ENCODE measurements around the gene GANAB.

DNA sequence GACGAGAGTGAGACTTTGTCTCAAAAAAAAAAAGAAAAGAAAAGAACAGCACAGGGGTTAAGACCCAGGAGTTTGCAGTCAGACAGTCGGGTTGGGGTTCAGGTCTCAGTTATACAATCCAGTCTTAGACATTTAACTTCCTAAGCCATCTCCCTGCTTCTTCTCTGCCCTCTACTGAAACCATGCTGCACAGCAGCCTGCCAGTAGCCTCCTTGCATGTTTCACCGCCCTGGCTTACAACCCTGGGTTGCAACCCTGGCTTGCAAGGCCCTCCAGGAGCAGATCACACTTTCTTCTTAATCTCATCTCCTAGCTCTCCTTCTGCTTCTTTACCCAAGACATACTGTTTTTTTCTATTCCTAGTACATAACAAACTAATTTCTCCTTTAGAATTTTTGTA lies 18.7 kb downstream of the GANAB start:
- TF ChIP-seq, protein P1, sequence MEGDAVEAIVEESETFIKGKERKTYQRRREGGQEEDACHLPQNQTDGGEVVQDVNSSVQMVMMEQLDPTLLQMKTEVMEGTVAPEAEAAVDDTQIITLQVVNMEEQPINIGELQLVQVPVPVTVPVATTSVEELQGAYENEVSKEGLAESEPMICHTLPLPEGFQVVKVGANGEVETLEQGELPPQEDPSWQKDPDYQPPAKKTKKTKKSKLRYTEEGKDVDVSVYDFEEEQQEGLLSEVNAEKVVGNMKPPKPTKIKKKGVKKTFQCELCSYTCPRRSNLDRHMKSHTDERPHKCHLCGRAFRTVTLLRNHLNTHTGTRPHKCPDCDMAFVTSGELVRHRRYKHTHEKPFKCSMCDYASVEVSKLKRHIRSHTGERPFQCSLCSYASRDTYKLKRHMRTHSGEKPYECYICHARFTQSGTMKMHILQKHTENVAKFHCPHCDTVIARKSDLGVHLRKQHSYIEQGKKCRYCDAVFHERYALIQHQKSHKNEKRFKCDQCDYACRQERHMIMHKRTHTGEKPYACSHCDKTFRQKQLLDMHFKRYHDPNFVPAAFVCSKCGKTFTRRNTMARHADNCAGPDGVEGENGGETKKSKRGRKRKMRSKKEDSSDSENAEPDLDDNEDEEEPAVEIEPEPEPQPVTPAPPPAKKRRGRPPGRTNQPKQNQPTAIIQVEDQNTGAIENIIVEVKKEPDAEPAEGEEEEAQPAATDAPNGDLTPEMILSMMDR (IDR thresholded peaks at IDR 0.05) = no peak
- TF ChIP-seq POLR2A (IDR thresholded peaks at IDR 0.05) = no peak

Data from uterus (tissue), 2 donors.